Adrenal gland (tissue), 12 donors: ENCODE results near the gene ALG12. TPM values are rescaled to one million over a fixed set of nuclear protein-coding genes. Genes with fewer than 3 reads are reported as not detected.

Experiments used
- DNase-seq, 7 donors: peaks; one replicate each; pipeline ENCODE4 v3.0.0-alpha.2; 2019 to 2020
- H3K27ac ChIP-seq, 5 donors: fragments of 200-600 bp; sonication (generic) in 4 of 5; 1 replicate in 3 of 5; 2 replicates in 2 of 5; pipeline versions ENCODE4 v1.5.1 to v1.8.0; 2016 to 2020; ENCODE audit warnings: mild to moderate bottlenecking in 1 of 5
- H3K27me3 ChIP-seq: fragments of 200-600 bp; 2 replicates; pipeline ENCODE4 v1.8.0; 2021
- H3K36me3 ChIP-seq, 2 donors: fragments of 200-600 bp; replicated peaks in 1 of 2; 1 replicate in 1 of 2; 2 replicates in 1 of 2; pipeline versions ENCODE4 v1.5.1 to v1.8.0; 2018 to 2022
- H3K4me1 ChIP-seq, 2 donors: fragments of 200-600 bp; replicated peaks in 1 of 2; 1 replicate in 1 of 2; 2 replicates in 1 of 2; pipeline versions ENCODE4 v1.5.1 to v1.8.0; 2018 to 2021
- H3K4me3 ChIP-seq, 4 donors: fragments of 200-600 bp; sonication (generic) in 3 of 4; one replicate each; pipeline ENCODE4 v1.5.1; 2016 to 2018
- H3K9me3 ChIP-seq, 3 donors: fragments of 200-600 bp; sonication (generic) in 1 of 3; replicated peaks in 1 of 3; 1 replicate in 2 of 3; 2 replicates in 1 of 3; pipeline versions ENCODE4 v1.5.1 to v1.8.0; 2016 to 2021
- POLR2A ChIP-seq, 2 donors: fragments of 450-650 bp; IDR thresholded peaks; one replicate each; pipeline ENCODE4 v1.6.1; 2017; ENCODE audit warnings: antibody characterized with exemption in 2 of 2, mild to moderate bottlenecking in 2 of 2, moderate library complexity in 1 of 2
- WGBS, 4 donors: extraction: QIAGEN DNeasy Blood & Tissue Kit in 2 of 4; methylation state at CpG; one replicate each; pipeline versions ENCODE4 v1.1.5 to v1.1.7; 2013 to 2017; 5-methylcytosine and 5-hydroxymethylcytosine counted together
- intact Hi-C, 2 donors: fragments of 100-400 bp; cut with DNase I; formaldehyde crosslinking; loops; one replicate each; pipeline versions ENCODE4 v1.14.1 to v1.15.0; 2022 to 2023
- polyA plus RNA-seq, 3 donors: library from polyadenylated mRNA; stranded (reverse); fragments of 200-250 nt in 2 of 3; fragments of 350-450 nt in 1 of 3; fragmentation: Illumina TruSeq in 1 of 3; extraction: RNeasy Lipid Tissue Mini Kit (QIAGEN cat#74804) in 1 of 3; gene quantifications; one replicate each; pipeline ENCODE4 v1.2.3, GENCODE V29; 2013 to 2014
- total RNA-seq, 9 donors: library from RNA; depleted of rRNA in 4 of 9; stranded (reverse); fragments of >200 nt in 4 of 9; fragments of 120-200 nt in 1 of 9; fragmentation: NEBNext Ultra II Directional in 1 of 9; extraction: Animal tissue kit (Norgen Biotek cat#: 25700) in 1 of 9; gene quantifications; one replicate each; pipeline versions ENCODE4 v1.1.0 to v1.2.4, GENCODE V29; 2013 to 2023
- TF ChIP-seq, protein P1 (sequence below), 6 experiments: fragments of 450-650 bp in 4 of 6; fragments of 200-600 bp in 2 of 6; sonication (generic) in 1 of 6; IDR thresholded peaks; 1 replicate in 5 of 6; 2 replicates in 1 of 6; pipeline versions ENCODE4 v1.5.1 to v1.8.0; 2016 to 2021; ENCODE audit warnings: antibody characterized with exemption in 6 of 6, mild to moderate bottlenecking in 2 of 6, moderate library complexity in 1 of 6
- donor health status: healthy with polysubstance abuse.
- donor health status: Bipolar disorder and iron deficiency.
- donor health status: DM: yes; HTN: yes; CAD: no.
- donor health status: DM: no; HTN: no; CAD: no.
- donor health status: DM: no; HTN: no; CAD: no.
- donor health status: DM: yes; HTN: yes; CAD: no.

Gene ALG12
- total and polyA plus RNA-seq, 12 donors, result 6.4 to 33.6 (median 18.9) TPM

DNA sequence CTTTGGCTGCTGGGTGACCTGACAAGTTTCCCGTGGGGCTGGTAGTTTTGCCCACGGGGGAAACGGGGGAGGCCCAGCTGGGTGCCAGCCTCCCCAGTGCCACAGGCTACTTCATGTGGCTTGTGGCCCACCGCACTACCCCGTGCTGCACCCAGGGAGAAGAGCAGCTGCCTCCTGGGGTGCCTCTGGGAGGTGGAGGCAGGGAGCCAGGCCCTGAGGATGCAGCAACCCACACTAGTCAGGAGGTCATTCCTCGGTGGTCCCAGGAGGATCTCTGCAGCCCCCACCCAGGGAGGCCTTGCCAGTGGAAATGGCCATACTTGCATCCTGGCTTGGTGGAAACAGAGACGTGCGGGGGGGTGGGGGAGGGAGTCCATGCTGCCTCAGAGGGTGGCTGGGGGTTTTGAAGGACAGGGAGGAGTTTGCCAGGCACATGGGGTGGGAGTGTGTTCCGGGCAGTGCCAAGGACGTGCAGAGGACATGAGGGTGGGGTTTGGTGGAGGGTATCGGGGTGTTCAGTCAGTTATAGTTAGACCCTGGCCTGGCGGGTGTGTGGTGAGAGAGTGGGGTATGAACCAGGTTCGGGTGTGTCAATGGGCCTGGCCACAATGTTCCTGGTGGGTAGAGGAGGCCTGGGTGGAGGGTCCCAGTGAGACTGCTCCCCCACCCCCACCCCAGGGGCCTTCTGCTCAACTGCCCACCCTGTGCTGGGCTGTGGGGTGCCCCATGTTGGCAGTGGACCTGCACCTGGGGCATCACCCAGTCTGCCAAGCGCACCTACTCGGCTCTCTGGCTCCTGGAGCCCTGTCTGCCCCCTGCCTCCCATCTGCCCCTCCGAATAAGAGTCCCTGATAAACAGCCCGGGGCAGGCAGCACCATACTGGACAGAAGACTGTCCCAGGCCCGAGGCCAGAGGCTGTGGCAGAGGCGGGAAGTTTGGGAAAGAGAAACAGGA is 46.2 kb upstream of the ALG12 start:
- no peak for TF ChIP-seq POLR2A (IDR thresholded peaks at IDR 0.05)
- TF ChIP-seq, protein P1, sequence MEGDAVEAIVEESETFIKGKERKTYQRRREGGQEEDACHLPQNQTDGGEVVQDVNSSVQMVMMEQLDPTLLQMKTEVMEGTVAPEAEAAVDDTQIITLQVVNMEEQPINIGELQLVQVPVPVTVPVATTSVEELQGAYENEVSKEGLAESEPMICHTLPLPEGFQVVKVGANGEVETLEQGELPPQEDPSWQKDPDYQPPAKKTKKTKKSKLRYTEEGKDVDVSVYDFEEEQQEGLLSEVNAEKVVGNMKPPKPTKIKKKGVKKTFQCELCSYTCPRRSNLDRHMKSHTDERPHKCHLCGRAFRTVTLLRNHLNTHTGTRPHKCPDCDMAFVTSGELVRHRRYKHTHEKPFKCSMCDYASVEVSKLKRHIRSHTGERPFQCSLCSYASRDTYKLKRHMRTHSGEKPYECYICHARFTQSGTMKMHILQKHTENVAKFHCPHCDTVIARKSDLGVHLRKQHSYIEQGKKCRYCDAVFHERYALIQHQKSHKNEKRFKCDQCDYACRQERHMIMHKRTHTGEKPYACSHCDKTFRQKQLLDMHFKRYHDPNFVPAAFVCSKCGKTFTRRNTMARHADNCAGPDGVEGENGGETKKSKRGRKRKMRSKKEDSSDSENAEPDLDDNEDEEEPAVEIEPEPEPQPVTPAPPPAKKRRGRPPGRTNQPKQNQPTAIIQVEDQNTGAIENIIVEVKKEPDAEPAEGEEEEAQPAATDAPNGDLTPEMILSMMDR (IDR thresholded peaks at IDR 0.05), result no peak
- Histone ChIP-seq H3K27ac (peak overlapping the region; percentile 44 to 96 (median 94)), H3K27me3 (no peaks in the 10 kb centered on the region), H3K4me1 (peaks cover 56 to 75% of the 10 kb centered on the region in 2 donors), H3K9me3 (no peaks in the 10 kb centered on the region), H3K4me3 (peak overlapping the region in 1 of 4 donors; percentile 99), H3K36me3 (peaks cover 0 to 18% of the 10 kb centered on the region in 2 donors)
- DNase-seq, result peak; percentile 3 to 59 (median 37)
- WGBS, 4 donors, result 61 to 69% (median 66%) methylated on average over 14 to 19 of the region's 19 CpGs
- intact Hi-C loops, result no loop called here

DNA sequence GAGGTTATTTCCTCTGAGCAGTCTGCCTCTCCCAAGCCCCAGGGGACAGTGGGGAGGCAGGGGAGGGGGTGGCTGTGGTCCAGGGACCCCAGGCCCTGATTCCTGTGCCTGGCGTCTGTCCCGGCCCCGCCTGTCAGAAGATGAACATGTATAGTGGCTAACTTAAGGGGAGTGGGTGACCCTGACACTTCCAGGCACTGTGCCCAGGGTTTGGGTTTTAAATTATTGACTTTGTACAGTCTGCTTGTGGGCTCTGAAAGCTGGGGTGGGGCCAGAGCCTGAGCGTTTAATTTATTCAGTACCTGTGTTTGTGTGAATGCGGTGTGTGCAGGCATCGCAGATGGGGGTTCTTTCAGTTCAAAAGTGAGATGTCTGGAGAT is 45.4 kb upstream of the ALG12 start:
- Histone ChIP-seq H3K27me3 (no peaks in the 10 kb centered on the region), H3K9me3 (no peaks in the 10 kb centered on the region), H3K4me3 (peak overlapping the region in 2 of 4 donors; percentile 70 to 99), H3K36me3 (peaks cover 0 to 18% of the 10 kb centered on the region in 2 donors), H3K27ac (peak overlapping the region; percentile 73 to 100 (median 94)), H3K4me1 (peaks cover 56 to 70% of the 10 kb centered on the region in 2 donors)
- peak; percentile 39 to 75 (median 48) for DNase-seq
- 48 to 67% (median 51%) methylated on average over 3 to 6 of the region's 6 CpGs for WGBS, 4 donors
- intact Hi-C loops, result no loop called here
- TF ChIP-seq POLR2A (IDR thresholded peaks at IDR 0.05), result no peak
- TF ChIP-seq, protein P1 (IDR thresholded peaks at IDR 0.05), result no peak

DNA sequence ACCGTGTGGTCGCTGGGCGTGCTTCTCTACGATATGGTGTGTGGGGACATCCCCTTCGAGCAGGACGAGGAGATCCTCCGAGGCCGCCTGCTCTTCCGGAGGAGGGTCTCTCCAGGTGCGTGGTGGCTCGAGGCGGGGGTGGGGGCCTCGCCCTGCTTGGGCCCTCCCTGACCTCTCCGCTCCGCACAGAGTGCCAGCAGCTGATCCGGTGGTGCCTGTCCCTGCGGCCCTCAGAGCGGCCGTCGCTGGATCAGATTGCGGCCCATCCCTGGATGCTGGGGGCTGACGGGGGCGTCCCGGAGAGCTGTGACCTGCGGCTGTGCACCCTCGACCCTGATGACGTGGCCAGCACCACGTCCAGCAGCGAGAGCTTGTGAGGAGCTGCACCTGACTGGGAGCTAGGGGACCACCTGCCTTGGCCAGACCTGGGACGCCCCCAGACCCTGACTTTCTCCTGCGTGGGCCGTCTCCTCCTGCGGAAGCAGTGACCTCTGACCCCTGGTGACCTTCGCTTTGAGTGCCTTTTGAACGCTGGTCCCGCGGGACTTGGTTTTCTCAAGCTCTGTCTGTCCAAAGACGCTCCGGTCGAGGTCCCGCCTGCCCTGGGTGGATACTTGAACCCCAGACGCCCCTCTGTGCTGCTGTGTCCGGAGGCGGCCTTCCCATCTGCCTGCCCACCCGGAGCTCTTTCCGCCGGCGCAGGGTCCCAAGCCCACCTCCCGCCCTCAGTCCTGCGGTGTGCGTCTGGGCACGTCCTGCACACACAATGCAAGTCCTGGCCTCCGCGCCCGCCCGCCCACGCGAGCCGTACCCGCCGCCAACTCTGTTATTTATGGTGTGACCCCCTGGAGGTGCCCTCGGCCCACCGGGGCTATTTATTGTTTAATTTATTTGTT is 44.8 kb upstream of the ALG12 start:
- H3K27ac ChIP-seq, result peak overlapping the region; percentile 73 to 100 (median 94)
- peaks cover 52 to 64% of the 10 kb centered on the region in 2 donors for H3K4me1 ChIP-seq
- intact Hi-C loops, result no loop called here
- no peaks in the 10 kb centered on the region for H3K9me3 ChIP-seq
- DNase-seq, result peak; percentile 33 to 79 (median 52)
- H3K27me3 ChIP-seq, result no peaks in the 10 kb centered on the region
- no peak for TF ChIP-seq POLR2A (IDR thresholded peaks at IDR 0.05)
- TF ChIP-seq, protein P1 (IDR thresholded peaks at IDR 0.05), result no peak
- 40 to 59% (median 52%) methylated on average over 22 to 63 of the region's 63 CpGs for WGBS, 4 donors
- peaks cover 0 to 18% of the 10 kb centered on the region in 2 donors for H3K36me3 ChIP-seq
- H3K4me3 ChIP-seq, result peak overlapping the region in 3 of 4 donors; percentile 19 to 99 (median 70)
